Activated CD4-positive, alpha-beta T cell treated with anti-CD3 and anti-CD28 coated beads, Interleukin-2, amount 10 ng/mL, durations not matched to agents 7 days and 5 days (primary cell): ENCODE data around the gene DGKD. TPM values are rescaled to one million over a fixed set of nuclear protein-coding genes. Genes with fewer than 3 reads are reported as not detected.

Experiments used
- CTCF ChIA-PET: fragments of 350-600 bp; sonication (Branson Sonifier 250); formaldehyde crosslinking; loops from one replicate; lab custom pipeline; 2021; ENCODE audit warnings: antibody characterized with exemption; lab: Charles Lee
- POLR2A ChIA-PET: fragments of 350-600 bp; sonication (Branson Sonifier 250); formaldehyde crosslinking; loops from one replicate; lab custom pipeline; 2021; ENCODE audit warnings: antibody characterized with exemption; lab: Charles Lee
- DNase-seq: peaks from one replicate; pipeline ENCODE4 v3.0.0-alpha.2; 2020
- H3K27ac Mint-ChIP-seq: one replicate; pipeline ENCODE4 v1.8.0; 2021; ENCODE audit warnings: mild to moderate bottlenecking, moderate library complexity, mixed read lengths
- H3K27me3 Mint-ChIP-seq: one replicate; pipeline ENCODE4 v1.8.0; 2021; ENCODE audit warnings: mixed read lengths
- H3K36me3 Mint-ChIP-seq: one replicate; pipeline ENCODE4 v1.8.0; 2021; ENCODE audit warnings: low read depth, mixed read lengths
- H3K4me1 Mint-ChIP-seq: one replicate; pipeline ENCODE4 v1.8.0; 2021; ENCODE audit warnings: mixed read lengths
- H3K4me3 Mint-ChIP-seq: one replicate; pipeline ENCODE4 v1.8.0; 2021; ENCODE audit warnings: mild to moderate bottlenecking, moderate library complexity, mixed read lengths
- H3K9me3 Mint-ChIP-seq: one replicate; pipeline ENCODE4 v1.8.0; 2021; ENCODE audit warnings: mixed read lengths
- total RNA-seq, 2 experiments: library from RNA; stranded (reverse); gene quantifications; one replicate each; pipeline ENCODE4 v1.2.3, GENCODE V29; 2021

The DGKD gene
- total RNA-seq, 2 experiments from 2014 or later, result 84.1 to 97.5 TPM

GRCh38 chr2:233418052-233418760, 63.9 kb downstream of the DGKD start:
- Mint-ChIP-seq H3K27me3 (no peaks in the 10 kb centered on the region), H3K36me3 (peaks cover 73% of the 10 kb centered on the region), H3K27ac (peak overlapping the region; percentile 93), H3K4me3 (peak overlapping the region; percentile 76), H3K4me1 (peaks cover 97% of the 10 kb centered on the region), H3K9me3 (peaks cover 1% of the 10 kb centered on the region)
- ChIA-PET CTCF (interaction anchor here (0.5 to 4.8 kb wide), 6 partner anchors 12 to 364 kb away, joined by 3 to 32 read pairs (median 7); no protein-coding TSS in a partner anchor), POLR2A (interaction anchor here (0.6 kb wide), 1 partner anchor 61 kb away, joined by 3 read pairs; no protein-coding TSS in a partner anchor)
- peak; percentile 17 for DNase-seq

- peak overlapping the region; percentile 93 for H3K27ac Mint-ChIP-seq
- peak; percentile 58 for DNase-seq
- no peaks in the 10 kb centered on the region for H3K27me3 Mint-ChIP-seq
- peak overlapping the region; percentile 76 for H3K4me3 Mint-ChIP-seq
- H3K4me1 Mint-ChIP-seq, result peaks cover 98% of the 10 kb centered on the region
- POLR2A ChIA-PET, result interaction anchor here (0.6 kb wide), 1 partner anchor 62 kb away, joined by 3 read pairs; no protein-coding TSS in a partner anchor
- CTCF ChIA-PET, result interaction anchor here (0.5 to 4.8 kb wide), 7 partner anchors 10 to 365 kb away, joined by 3 to 32 read pairs (median 4); no protein-coding TSS in a partner anchor
- H3K36me3 Mint-ChIP-seq, result peaks cover 75% of the 10 kb centered on the region
- H3K9me3 Mint-ChIP-seq, result peaks cover 4% of the 10 kb centered on the region
Observed at GRCh38 chr2:233418761-233419546, 64.7 kb downstream of the DGKD start.

- peaks cover 76% of the 10 kb centered on the region for H3K36me3 Mint-ChIP-seq
- peak; percentile 70 for DNase-seq
- H3K27me3 Mint-ChIP-seq, result no peaks in the 10 kb centered on the region
- ChIA-PET POLR2A (no interaction called here), CTCF (interaction anchor here (1.1 to 4.8 kb wide), 6 partner anchors 9 to 42 kb away, joined by 3 to 32 read pairs (median 6); no protein-coding TSS in a partner anchor)
- H3K27ac Mint-ChIP-seq, result peak overlapping the region; percentile 93
- peaks cover 95% of the 10 kb centered on the region for H3K4me1 Mint-ChIP-seq
- peaks cover 8% of the 10 kb centered on the region for H3K9me3 Mint-ChIP-seq
- H3K4me3 Mint-ChIP-seq, result peak overlapping the region; percentile 76
Observed at GRCh38 chr2:233419602-233420391, 65.5 kb downstream of the DGKD start.

GRCh38 chr2:233421091-233421816, 67.0 kb downstream of the DGKD start:
- ChIA-PET POLR2A (no interaction called here), CTCF (interaction anchor here (1.2 to 4.8 kb wide), 6 partner anchors 15 to 83 kb away, joined by 3 to 32 read pairs (median 5); no protein-coding TSS in a partner anchor)
- peak overlapping the region; percentile 93 for H3K27ac Mint-ChIP-seq
- peak; percentile 5 for DNase-seq
- H3K4me1 Mint-ChIP-seq, result peaks cover 90% of the 10 kb centered on the region
- peaks cover 14% of the 10 kb centered on the region for H3K9me3 Mint-ChIP-seq
- no peaks in the 10 kb centered on the region for H3K27me3 Mint-ChIP-seq
- H3K4me3 Mint-ChIP-seq, result peak overlapping the region; percentile 76
- H3K36me3 Mint-ChIP-seq, result peaks cover 76% of the 10 kb centered on the region

GRCh38 chr2:233422050-233422639, 67.9 kb downstream of the DGKD start:
- ChIA-PET CTCF (interaction anchor here (1.0 to 2.0 kb wide), 5 partner anchors 10 to 84 kb away, joined by 3 to 9 read pairs (median 5); no protein-coding TSS in a partner anchor), POLR2A (no interaction called here)
- H3K27me3 Mint-ChIP-seq, result no peaks in the 10 kb centered on the region
- H3K27ac Mint-ChIP-seq, result peak overlapping the region; percentile 93
- DNase-seq, result peak; percentile 83
- peak overlapping the region; percentile 76 for H3K4me3 Mint-ChIP-seq
- peaks cover 22% of the 10 kb centered on the region for H3K9me3 Mint-ChIP-seq
- peaks cover 79% of the 10 kb centered on the region for H3K36me3 Mint-ChIP-seq
- peaks cover 92% of the 10 kb centered on the region for H3K4me1 Mint-ChIP-seq

- Mint-ChIP-seq H3K27me3 (no peaks in the 10 kb centered on the region), H3K4me3 (peak overlapping the region; percentile 76), H3K9me3 (peaks cover 22% of the 10 kb centered on the region), H3K27ac (peak overlapping the region; percentile 93), H3K4me1 (peaks cover 89% of the 10 kb centered on the region), H3K36me3 (peaks cover 80% of the 10 kb centered on the region)
- CTCF ChIA-PET, result interaction anchor here (0.8 to 2.0 kb wide), 7 partner anchors 9 to 84 kb away, joined by 3 to 9 read pairs (median 4); partner anchors contain the start of gene DGKD
- peak; percentile 5 for DNase-seq
- POLR2A ChIA-PET, result no interaction called here
Observed at GRCh38 chr2:233422649-233423551, 68.6 kb downstream of the DGKD start.

- peaks cover 89% of the 10 kb centered on the region for H3K4me1 Mint-ChIP-seq
- H3K4me3 Mint-ChIP-seq, result no peak overlapping the region
- H3K27me3 Mint-ChIP-seq, result no peaks in the 10 kb centered on the region
- CTCF ChIA-PET, result interaction anchor here (0.8 to 2.0 kb wide), 3 partner anchors 20 to 70 kb away, joined by 3 to 5 read pairs (median 4); partner anchors contain the start of gene DGKD
- H3K27ac Mint-ChIP-seq, result peak overlapping the region; percentile 93
- peaks cover 22% of the 10 kb centered on the region for H3K9me3 Mint-ChIP-seq
- peaks cover 86% of the 10 kb centered on the region for H3K36me3 Mint-ChIP-seq
- POLR2A ChIA-PET, result no interaction called here
- peak; percentile 2 for DNase-seq
Observed at GRCh38 chr2:233423552-233423860, 69.2 kb downstream of the DGKD start.

- no peak overlapping the region for H3K4me3 Mint-ChIP-seq
- CTCF ChIA-PET, result interaction anchor here (0.9 to 2.0 kb wide), 4 partner anchors 10 to 71 kb away, joined by 3 to 4 read pairs (median 4); partner anchors contain the start of gene DGKD
- H3K4me1 Mint-ChIP-seq, result peaks cover 89% of the 10 kb centered on the region
- peaks cover 84% of the 10 kb centered on the region for H3K36me3 Mint-ChIP-seq
- H3K27ac Mint-ChIP-seq, result peak overlapping the region; percentile 60
- DNase-seq, result peak; percentile 4
- no peaks in the 10 kb centered on the region for H3K27me3 Mint-ChIP-seq
- H3K9me3 Mint-ChIP-seq, result peaks cover 22% of the 10 kb centered on the region
- POLR2A ChIA-PET, result no interaction called here
Observed at GRCh38 chr2:233424154-233424951, 70.1 kb downstream of the DGKD start.

GRCh38 chr2:233426619-233427342, 72.5 kb downstream of the DGKD start:
- Mint-ChIP-seq H3K4me3 (no peak overlapping the region), H3K36me3 (peaks cover 82% of the 10 kb centered on the region), H3K27me3 (no peaks in the 10 kb centered on the region), H3K4me1 (peaks cover 81% of the 10 kb centered on the region), H3K27ac (peak overlapping the region; percentile 7), H3K9me3 (peaks cover 22% of the 10 kb centered on the region)
- ChIA-PET POLR2A (no interaction called here), CTCF (interaction anchor here (0.9 to 1.3 kb wide), 5 partner anchors 10 to 29 kb away, joined by 3 to 7 read pairs (median 4); no protein-coding TSS in a partner anchor)
- peak; percentile 14 for DNase-seq
